HG03066 (cell line): ENCODE measurements around the gene CCDC158.
"Not testable (repeated sequence)": the region's sequence is repeated elsewhere in the genome, so short reads cannot be mapped to it uniquely, and the experiment has no call there.

ENCODE experiments used
- ATAC-seq: cut with Tn5 transposase; IDR thresholded peaks from one replicate; pipeline ENCODE4 v1.9.1; 2021; ENCODE audit warnings: low read depth; ENCODE audit not compliant: unreplicated experiment

The CCDC158 gene

DNA sequence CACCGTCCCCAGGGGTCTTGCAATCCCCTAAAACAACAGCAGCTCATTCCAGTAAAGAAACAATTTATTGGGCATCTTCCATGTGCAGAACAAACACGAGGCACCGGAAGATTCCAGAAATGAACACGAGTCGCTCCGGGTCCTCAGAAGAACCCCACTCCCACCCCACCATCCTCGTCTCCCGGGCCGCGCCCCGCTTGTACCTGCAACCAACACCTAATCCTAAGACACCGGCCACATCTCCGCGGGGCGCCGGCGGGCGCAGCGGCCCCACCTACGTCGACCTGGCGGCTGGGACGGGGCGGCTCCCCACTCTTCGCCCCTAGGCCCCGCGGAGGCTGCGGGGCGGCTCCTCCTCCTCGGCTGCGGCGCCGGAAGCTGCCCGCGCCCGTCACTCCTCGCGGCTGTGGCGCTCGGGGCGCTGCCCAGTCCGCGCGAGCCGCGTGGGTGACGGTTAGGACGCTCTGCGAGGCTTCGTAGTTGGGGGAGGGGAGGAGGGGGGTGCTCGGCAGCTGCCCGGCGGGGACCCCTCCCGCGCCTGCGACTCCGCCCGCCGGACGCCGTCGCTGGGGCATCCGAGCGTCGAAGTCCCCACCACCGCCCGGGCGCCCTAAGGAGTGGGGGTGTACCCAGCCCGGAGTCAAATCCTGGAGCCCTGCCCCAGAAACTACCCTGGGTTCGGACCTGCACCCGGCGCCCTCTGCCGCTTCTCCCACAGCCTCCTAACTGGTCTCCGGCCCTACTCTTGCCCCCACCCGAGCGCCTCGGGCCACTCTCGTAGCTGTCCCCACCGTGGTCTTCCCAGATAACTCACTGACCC is at the start of gene CCDC158:
Gene CCDC158, minus strand, starts transcription at position 380 of the 820 bp plus-strand sequence. CDS start 17,934 bp downstream, outside the sequence.
- ATAC-seq: no peak

DNA sequence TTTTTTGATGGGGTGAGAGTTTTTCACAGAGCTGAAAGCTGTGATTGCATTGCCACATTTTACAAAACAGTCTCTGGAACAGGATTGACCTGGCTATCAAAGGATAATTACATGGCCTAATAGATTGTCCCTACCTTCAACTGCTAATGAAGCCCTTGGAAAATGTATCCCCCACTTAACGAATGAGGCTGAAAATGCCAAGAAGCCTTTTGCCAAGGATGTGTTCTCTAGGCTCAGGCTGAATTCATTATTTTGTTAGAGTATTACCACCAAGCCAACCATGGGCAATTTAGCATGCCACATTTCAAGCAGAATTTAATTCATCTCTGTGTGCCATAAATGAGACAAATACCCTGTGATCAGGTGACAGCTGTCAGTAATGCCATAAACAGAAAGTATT is 49.6 kb upstream of the CCDC158 start:
- ATAC-seq: no peak

DNA sequence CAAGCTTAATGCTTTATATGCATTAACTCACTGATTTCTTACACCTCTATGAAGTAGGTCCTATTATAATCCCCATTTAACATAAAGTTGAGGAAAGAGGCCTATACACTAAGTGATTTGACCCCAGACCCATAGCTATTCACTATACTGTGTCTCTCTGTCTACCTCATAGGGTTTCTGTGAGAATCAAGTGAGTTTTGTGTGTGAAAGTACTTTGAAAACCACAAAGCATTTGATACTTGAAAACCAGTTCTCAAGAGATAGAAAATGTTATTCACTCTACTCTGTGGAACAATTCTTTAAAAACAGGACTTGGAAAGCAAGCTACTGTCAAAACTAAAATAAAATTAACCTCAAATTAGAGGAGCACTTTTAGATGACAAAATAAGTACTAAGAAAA is 49.1 kb upstream of the CCDC158 start:
- no peak for ATAC-seq

DNA sequence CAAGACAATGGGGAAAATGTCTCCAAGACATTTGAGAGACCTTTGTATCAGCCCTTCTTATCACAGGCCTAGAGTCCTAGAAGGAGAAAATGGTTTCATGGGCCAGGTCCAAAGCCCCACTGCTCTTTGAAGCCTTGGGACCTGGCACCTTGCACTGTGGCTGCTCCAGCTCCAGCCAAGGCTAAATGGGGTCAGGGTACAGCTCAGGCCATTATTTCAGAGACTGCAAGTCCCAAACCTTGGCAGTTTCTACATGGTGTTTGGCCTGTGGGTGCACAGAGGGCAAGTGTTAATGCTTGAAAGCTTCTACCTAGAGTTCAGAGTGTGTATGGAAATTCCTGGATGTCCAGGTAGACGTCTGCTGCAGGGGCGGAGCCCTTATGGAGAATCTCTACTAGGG is 42.6 kb upstream of the CCDC158 start:
- ATAC-seq: no peak

DNA sequence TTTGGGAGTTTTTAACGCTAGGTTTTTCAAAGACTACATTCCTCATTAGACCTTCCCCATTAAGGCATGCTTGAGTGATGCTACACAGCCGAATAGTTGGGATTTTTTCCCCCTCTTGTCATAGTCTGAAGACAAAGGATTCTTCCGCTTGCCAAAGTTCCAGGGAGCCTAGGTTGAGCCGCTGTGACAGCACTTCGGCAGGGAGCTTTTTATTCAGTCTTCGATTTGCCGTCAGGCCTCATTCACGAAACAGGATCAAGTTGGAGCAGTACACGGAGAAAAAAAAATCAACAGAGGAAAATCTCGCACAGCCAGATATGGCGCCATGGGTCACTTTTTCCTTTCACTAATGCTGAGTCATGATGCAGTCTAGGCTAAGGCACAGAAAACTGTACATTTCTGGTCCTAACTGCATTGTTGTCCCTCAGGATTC is 38.4 kb upstream of the CCDC158 start:
- no peak for ATAC-seq

DNA sequence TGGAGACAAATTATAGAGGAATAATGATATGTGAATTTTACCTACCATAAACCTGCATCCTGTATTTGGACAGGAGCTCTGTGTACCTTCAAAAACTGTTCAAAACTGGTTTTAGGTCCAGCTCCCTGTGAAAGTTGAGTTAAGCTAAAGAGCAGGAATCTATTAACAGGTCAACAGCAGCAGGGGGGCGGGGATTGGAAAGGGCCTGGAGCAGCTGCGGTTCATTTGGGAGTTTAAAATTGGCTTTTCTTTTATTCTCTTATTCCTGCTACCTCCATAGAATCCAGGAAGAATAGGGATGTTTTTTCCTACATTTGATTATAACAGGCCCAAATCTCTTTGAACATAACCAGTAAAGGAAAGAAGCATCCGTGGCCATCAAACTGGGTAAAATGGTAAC is 37.9 kb upstream of the CCDC158 start:
- ATAC-seq: no peak

DNA sequence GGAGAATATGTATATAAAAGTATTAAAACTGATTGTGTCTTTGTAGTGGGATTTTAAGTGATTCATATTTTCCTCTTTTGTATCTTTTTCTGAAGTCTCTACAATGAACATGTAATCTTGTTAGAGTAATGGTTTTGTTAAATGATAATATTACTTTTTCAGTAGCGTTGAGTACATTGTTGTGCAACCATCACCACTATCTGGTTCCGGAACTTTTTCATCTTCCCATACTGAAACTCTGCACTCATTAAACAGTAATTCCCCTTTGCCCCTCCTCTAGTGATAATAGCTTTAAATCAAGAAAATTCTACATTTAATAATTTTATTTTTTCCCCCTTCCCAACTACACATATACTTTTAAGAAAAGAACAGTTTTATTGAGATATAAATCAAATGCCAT is 37.4 kb upstream of the CCDC158 start:
- ATAC-seq: no peak

DNA sequence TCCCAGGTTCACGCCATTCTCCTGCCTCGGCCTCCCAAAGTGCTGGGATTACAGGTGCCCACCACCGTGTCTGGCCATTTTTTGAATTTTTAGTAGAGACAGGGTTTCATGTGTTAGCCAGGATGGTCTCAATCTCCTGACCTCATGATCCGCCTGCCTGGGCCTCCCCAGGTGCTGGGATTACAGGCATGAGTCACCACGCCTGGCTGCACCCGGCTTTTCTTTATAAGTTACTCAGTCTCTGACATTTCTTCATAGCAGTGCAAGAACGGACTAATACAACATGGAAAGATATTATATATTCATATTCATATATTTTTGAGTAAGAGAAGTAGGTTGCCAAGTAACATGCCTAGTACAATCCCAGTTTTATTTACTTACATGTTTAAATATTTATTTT is 36.9 kb upstream of the CCDC158 start:
- ATAC-seq: no peak

DNA sequence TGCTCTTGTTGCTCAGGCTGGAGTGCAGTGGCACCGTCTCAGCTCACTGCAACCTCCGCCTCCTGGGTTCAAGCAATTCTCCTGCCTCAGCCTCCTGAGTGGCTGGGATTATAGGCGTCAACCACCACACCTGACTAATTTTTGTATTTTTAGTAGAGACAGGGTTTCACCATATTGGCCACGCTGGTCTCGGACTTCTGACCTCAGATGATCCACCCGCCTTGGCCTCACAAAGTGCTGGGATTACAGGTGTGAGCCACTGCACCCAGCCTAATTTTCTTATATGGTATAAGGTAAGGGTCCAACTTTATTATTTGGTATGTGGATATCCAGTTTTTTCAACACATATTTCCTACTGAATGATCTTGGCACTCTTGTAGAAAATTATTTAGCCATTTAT is 33.1 kb upstream of the CCDC158 start:
- ATAC-seq: not testable (repeated sequence)

DNA sequence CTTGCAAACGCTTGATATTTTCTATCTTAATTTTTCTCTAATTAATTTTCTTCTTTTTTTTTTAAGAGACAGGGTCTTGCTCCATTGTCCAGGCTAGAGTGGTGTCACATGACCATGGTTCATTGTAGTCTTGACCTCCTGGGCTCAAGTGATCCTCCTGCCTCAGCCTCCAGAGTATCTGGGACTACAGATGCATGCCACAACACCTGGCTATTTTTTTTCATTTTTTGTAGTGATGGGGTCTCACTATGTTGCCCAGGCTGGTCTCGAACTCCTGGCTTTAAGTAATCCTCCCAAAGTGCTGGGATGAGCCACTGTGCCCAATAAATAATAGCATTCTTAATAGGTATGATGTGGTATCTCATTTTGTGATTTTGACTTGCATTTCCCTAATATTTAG is 32.3 kb upstream of the CCDC158 start:
- no peak for ATAC-seq

DNA sequence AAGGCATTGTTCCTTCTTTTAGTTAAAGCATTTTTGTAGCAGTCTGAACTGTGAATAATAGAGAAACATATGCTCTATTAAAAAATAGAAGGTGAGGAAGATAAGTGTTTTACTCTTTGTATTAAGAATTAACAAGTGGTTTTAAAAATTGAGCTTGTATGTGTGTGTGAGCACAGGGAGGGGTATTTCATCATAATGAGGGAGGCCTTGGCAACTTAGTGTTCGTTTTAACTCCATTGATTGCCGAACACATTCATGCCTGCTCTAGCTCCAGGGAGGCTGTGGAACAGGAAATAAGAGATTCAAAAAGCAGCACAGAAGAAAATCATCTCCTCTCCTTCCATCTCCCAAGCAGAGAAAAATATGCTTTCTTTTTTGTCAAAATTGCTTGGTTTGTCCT is 28.9 kb upstream of the CCDC158 start:
- no peak for ATAC-seq

DNA sequence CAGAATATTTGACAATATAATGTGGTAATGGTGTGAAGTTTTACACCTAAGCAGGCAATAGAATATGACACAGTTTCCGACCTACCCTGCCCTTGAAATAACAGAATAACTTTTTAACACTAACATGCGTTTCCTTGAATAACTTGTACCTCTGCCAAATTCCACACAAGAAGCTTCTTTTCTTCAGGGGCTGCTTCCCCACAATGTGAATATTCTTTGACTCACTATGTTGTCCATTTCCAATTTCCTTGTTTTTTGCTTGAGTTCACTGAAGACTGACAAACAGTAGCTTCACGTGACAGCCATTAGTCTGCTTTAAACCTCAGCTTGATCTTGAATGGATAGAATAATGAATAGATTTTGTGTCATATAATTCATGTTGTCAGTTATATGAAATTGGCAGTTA is 28.4 kb upstream of the CCDC158 start:
- ATAC-seq: no peak

DNA sequence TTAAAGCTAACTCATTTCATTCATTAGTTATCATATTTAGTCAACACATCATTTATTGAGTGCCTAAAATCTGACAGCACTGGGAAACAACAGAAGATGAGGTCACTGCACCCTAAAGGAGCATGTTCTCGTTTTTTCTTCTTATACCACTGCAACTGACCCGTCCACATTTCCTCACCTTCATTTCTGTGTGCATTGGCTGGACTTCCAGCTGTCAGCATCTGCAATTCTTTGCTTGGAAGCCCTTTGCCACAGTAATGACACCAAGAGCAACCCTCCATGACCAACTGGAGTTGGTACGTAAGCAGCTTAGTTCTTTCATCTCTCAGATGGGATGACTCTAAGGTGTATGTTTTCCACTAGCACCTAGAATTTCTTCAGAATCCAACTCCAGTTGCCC is 27.3 kb upstream of the CCDC158 start:
- ATAC-seq: no peak

DNA sequence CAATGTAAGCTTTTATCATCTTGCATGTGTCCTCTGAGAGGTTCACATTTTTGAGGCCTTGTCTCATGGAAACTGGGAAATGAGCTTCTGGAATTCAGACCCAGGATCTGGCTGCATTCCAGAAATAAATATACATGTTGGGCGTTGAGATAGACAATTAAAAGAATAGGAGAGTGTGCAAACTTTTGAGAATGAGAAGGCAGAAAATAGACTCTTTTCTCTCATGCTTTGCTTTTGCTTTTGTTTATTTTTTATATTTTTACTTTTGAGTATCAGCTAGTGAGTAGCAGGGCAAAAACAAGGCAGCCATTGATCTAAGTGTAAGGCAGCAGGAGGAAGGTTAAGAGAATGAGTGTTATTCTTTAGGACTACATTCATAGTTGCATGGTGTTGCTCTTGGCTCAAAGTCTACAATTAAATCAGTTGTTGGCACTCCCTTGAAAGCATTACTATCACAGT is 26.5 kb upstream of the CCDC158 start:
- ATAC-seq: no peak

DNA sequence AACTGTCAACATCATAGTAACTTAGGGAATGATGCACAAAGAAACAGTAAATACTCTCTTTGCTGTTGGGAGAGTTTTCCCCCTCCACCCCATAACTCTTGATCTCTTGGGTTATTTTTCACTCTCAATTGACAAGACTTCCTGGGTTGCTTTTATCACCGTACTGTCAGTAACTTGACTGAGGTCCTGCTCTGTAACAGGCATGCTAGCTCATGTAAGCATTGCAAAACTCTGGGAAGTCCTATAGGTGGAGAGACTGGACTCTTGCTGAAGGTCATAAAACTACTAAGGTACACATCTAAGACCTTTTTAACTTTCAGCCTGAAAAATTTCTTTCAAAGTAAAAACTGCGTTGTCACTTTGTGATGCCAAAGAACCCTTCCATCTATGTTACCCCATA is 25.0 kb upstream of the CCDC158 start:
- no peak for ATAC-seq

DNA sequence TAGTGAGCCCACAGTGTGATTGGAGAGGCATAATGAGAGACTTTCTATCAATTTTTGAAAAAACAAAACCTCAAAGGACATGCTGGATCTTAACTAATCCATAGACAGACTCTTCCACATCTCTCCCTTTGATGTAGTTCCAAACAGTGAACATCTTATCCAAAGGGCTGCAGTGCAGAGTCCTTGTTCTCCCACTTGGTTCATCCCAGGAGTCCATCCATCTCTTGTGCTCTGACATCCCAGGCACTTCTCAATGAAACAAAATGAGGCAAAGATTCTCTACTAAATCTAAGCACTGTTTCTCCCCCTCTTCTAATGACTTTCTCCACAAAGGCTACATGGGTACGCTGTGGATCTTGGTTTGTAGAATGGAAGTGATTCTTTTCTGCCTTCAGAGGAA is 22.4 kb upstream of the CCDC158 start:
- no peak for ATAC-seq

DNA sequence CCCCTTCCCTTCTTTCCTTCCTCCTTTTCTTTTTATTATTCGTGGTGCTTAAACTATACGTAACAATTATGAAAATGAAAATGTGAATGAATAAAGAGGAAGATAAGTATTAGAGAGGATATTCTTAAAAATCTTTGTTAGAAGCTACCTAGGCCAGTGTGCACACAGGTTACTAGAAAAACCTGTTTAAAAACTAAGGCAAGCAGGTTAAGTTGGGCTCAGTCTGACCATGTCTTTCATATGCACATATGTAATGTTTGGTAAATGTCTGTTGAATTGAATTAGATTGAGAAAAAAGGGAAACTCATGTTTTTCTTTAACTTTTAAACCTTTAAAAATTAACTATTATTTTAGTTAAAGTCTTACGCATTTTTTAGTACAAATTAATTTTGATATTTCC is 21.9 kb upstream of the CCDC158 start:
- ATAC-seq: no peak

DNA sequence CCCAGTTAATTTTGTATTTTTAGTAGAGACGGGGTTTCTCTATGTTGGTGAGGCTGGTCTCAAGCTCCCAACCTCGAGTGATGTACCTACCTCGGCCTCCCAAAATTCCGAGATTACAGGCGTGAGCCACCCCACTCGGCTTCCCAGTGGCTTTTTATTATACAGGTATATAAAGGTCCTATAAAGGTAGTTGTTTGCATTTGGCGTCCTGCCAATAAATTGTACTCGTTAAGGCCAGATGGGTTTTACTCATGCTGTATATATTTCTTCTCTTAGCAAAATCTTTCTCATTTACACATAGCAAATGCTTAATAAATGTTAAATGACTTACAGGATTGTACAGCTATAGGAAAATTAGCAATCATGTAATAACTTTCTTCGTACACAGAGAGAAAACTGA is 20.9 kb upstream of the CCDC158 start:
- ATAC-seq: no peak

DNA sequence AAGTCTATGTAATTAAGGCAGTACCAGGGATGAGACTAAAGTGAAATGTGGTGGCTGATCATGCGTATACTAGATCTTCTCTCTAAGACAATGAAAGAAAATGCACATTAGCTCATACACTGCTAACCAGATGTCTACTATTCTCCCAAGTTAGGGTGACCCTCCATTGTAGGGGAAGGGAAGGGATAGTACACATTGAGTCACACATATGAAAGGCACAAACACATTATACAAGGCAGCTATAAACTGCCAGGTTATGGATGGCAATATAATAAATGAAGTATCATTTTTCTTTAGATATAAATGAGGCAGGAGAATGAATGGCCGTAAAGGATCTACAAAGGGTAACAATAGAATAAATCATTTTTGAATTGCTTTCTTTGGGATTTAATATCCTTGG is 18.6 kb upstream of the CCDC158 start:
- no peak for ATAC-seq

DNA sequence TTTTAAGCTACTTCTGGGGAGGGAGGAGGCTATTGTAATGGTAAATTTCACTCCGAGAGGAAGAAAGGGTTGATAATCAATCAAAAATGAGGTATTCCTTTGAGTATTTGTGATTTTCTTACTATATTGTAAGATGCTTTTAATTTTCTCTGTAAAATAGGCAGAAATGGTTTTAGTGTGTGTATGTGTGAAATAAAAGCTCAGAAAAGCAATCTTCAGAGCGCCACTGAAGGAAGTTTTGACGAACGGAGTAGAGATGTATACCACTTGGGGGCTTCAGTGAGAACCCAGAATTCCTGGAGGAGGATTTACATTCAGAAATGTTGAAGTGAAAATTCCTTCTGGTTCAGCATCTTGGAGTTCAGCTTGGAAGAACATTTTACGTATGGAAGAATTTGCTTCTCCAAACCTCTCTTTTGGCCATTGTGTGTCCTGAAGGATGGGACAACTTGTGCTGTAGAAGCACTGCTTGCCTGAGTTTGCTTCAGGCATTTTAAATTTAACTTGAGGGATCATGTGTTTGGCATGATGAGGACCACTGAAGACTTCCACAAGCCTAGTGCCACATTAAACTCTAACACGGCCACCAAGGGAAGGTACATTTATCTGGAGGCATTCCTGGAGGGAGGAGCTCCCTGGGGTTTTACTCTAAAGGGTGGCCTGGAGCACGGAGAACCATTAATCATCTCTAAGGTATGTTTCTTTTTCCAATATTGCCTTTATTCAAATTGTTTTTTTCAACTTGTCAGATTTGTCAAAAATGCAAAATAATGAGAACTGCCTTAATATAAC is 14.8 kb upstream of the CCDC158 start:
- ATAC-seq: no peak

DNA sequence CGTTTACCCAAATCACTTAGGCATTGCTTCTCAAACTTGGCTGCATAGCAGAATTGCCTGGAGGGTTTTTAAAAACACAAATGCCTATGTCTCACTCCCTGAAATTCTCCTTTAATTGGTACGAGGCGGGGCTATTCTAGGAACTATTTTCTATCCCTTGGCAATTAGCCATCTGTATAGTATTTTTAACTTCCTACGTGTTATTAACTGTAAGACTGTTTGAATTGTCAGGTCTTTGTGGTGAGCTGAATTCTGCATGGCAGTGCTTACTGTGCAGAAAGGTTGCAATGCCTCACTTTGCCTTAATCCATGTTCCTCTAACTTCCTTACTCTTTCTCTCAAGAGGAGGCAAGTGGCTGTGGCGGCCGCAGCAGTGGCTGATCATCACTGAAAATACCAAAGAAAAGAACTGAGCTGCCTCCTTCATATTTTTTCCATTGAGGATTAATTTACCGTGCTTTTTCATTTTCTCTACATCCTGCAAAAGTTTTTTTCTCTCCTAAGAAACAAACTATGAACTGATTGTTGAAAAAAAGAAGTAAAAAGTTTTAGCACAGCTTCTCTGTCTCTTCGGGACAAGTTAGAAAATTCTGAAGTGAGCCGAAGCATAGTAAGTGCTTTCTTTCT is 14.1 kb upstream of the CCDC158 start, which contains the start of gene SHROOM3:
Gene SHROOM3, plus strand, starts transcription at position 329 of the 627 bp plus-strand sequence. CDS start 824 bp downstream, outside the sequence.
- no peak for ATAC-seq
